ENCODE data around the gene UBE3D.
A peak's percentile ranks its signal among the peaks of the same experiment; 100 is the strongest.

UBE3D gene

GRCh38 chr6:83062225-83062624, 3.4 kb downstream of the UBE3D start:
- H3K4me1 ChIP-seq = peaks cover 6% of the 10 kb centered on the region
- no peak overlapping the region for H3K9ac ChIP-seq
- H3K79me2 ChIP-seq = no peaks in the 10 kb centered on the region
- TF ChIP-seq CTCF (IDR thresholded peaks at IDR 0.05) = no peak
- no peak overlapping the region for H2AFZ ChIP-seq
- H3K36me3 ChIP-seq (ENCODE audit: control insufficient read depth, insufficient read depth, low read length) = no peaks in the 10 kb centered on the region
- no peaks in the 10 kb centered on the region for H3K9me3 ChIP-seq (ENCODE audit: control insufficient read depth, low read length)
- H3K27ac ChIP-seq = no peak overlapping the region
- no peak overlapping the region for H3K4me2 ChIP-seq (ENCODE audit: low read length)
- no peaks in the 10 kb centered on the region for H3K27me3 ChIP-seq (ENCODE audit: control insufficient read depth, insufficient read depth, low read length)
- no peak overlapping the region for H3K4me3 ChIP-seq (ENCODE audit: low read depth, low read length)

DNA sequence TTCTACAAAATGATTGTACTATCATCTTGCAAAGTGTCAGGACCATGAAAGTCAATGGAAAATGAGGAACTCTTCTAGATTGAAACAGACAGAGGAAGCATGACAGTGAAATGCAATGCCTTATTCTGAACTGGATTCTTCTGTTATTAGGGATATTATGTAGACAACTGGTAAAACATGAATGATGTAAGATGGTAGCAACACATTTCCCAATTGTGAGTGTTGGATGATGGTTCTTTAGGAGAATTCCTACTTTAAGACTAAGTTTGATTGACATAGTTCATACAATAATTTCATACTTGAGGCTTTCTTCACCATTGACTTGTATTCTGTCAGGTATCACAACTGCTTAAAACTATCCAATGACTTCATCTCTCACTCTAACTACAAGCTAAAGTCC, 4.5 kb downstream of the UBE3D start:
- no peak for TF ChIP-seq CTCF (IDR thresholded peaks at IDR 0.05)
- Histone ChIP-seq H2AFZ (no peak overlapping the region), H3K4me3 (ENCODE audit: low read depth, low read length) (no peak overlapping the region), H3K9ac (no peak overlapping the region), H3K9me3 (ENCODE audit: control insufficient read depth, low read length) (no peaks in the 10 kb centered on the region), H3K27me3 (ENCODE audit: control insufficient read depth, insufficient read depth, low read length) (no peaks in the 10 kb centered on the region), H3K4me1 (peaks cover 6% of the 10 kb centered on the region), H3K79me2 (no peaks in the 10 kb centered on the region), H3K4me2 (ENCODE audit: low read length) (no peak overlapping the region), H3K36me3 (ENCODE audit: control insufficient read depth, insufficient read depth, low read length) (no peaks in the 10 kb centered on the region), H3K27ac (no peak overlapping the region)

DNA sequence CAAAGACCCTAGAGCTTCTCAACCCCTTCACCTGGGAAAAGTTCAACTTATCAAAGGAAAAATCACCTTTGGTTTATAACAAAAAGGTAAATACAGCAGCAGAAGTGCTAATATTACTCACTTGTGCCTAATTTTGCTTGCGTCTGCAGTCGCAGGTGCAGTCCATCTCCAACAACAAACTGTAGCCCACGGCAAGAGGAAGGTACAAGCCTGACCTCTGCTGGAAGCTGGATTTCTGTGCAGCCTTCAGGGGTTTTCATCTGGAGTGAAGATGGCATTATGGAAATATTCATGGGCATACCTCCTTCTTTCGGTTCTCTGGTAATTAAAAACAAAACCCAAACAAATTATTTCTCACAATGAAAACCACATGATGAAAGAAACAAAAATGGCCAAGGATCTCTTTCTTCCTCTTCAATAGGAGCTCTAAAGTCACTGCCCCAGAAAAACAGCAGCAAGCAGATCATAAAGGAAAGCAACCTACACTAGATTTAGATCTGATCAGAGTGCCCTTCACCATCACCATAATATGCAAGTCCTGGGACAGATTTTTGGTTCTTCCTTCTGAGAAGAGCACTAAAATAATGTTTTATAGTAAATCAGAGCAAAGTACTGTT, 7.8 kb downstream of the UBE3D start:
- H3K9me3 ChIP-seq (ENCODE audit: control insufficient read depth, low read length) = no peaks in the 10 kb centered on the region
- peaks cover 6% of the 10 kb centered on the region for H3K4me1 ChIP-seq
- H3K27ac ChIP-seq = no peak overlapping the region
- no peak overlapping the region for H3K9ac ChIP-seq
- no peaks in the 10 kb centered on the region for H3K27me3 ChIP-seq (ENCODE audit: control insufficient read depth, insufficient read depth, low read length)
- H3K4me3 ChIP-seq (ENCODE audit: low read depth, low read length) = no peak overlapping the region
- no peaks in the 10 kb centered on the region for H3K79me2 ChIP-seq
- H3K4me2 ChIP-seq (ENCODE audit: low read length) = no peak overlapping the region
- H2AFZ ChIP-seq = peak overlapping the region; percentile 59
- H3K36me3 ChIP-seq (ENCODE audit: control insufficient read depth, insufficient read depth, low read length) = no peaks in the 10 kb centered on the region
- peak; percentile 82 for TF ChIP-seq CTCF (IDR thresholded peaks at IDR 0.05)

DNA sequence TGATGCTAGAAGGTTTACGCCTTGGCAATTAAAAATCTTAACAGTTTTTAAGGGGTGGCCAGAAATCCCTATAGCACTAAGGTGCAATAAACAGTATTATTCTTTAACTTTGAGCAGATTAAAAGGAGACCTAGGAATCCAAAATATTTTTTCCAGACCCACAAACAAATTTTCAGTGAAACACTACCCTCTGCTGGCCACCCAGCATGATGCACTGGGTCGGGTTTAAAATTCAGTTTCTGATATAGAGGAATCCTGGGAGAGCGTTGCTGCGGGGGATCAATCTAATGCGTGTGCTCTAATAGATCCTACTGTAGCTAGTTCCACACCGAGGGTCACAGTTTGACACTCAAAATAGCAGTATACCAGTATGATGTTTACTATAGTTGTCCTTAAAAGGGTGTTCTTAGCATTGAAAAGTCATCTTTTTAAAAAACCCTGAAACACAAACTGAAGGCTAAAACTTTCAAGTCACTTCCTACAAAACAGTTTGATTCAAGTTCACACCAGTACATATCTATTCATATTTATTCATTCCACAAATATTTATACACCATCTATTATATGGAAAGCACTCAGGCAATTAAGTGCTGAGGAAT, 10.2 kb downstream of the UBE3D start:
- H3K27ac ChIP-seq = no peak overlapping the region
- no peaks in the 10 kb centered on the region for H3K9me3 ChIP-seq (ENCODE audit: control insufficient read depth, low read length)
- H3K4me1 ChIP-seq = peaks cover 6% of the 10 kb centered on the region
- no peak overlapping the region for H3K4me3 ChIP-seq (ENCODE audit: low read depth, low read length)
- no peaks in the 10 kb centered on the region for H3K27me3 ChIP-seq (ENCODE audit: control insufficient read depth, insufficient read depth, low read length)
- no peaks in the 10 kb centered on the region for H3K79me2 ChIP-seq
- H3K4me2 ChIP-seq (ENCODE audit: low read length) = no peak overlapping the region
- H2AFZ ChIP-seq = no peak overlapping the region
- no peak overlapping the region for H3K9ac ChIP-seq
- TF ChIP-seq CTCF (IDR thresholded peaks at IDR 0.05) = peak; percentile 82
- no peaks in the 10 kb centered on the region for H3K36me3 ChIP-seq (ENCODE audit: control insufficient read depth, insufficient read depth, low read length)

DNA sequence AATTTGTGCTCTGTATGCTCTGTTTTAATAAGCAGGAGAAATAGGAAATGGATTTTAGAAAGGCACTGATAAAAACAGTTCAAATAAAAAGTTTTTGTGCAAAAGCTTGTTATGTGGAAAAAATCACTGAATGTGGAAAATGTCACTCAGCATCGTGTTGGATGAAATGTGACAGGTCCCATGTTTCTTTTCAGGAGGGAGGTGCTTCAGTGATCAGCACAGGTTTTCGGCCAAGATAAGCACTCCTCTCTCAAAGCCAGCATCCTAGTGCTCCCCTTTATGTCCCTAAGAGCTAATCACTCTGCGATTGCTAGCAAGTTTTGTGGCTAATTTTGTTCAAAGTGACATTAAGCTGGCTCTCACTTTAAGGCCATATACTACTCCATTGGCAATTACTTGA, 12.0 kb downstream of the UBE3D start:
- no peaks in the 10 kb centered on the region for H3K36me3 ChIP-seq (ENCODE audit: control insufficient read depth, insufficient read depth, low read length)

More for the DNA sequence above, 12.0 kb downstream of the UBE3D start:
- H3K9ac ChIP-seq = no peak overlapping the region
- H3K79me2 ChIP-seq = no peaks in the 10 kb centered on the region
- no peaks in the 10 kb centered on the region for H3K9me3 ChIP-seq (ENCODE audit: control insufficient read depth, low read length)
- no peak overlapping the region for H3K27ac ChIP-seq
- no peak overlapping the region for H3K4me3 ChIP-seq (ENCODE audit: low read depth, low read length)
- TF ChIP-seq CTCF (IDR thresholded peaks at IDR 0.05) = no peak
- no peak overlapping the region for H3K4me2 ChIP-seq (ENCODE audit: low read length)
- peaks cover 6% of the 10 kb centered on the region for H3K4me1 ChIP-seq
- H2AFZ ChIP-seq = no peak overlapping the region
- H3K27me3 ChIP-seq (ENCODE audit: control insufficient read depth, insufficient read depth, low read length) = no peaks in the 10 kb centered on the region
